C1 segment of cervical spinal cord (tissue), 14 donors: ENCODE data around the gene KRT25.
A peak's percentile ranks its signal among the peaks of the same experiment; 100 is the strongest.

Experiments
- DNase-seq, 14 donors: peaks; one replicate each; lab custom pipeline; 2025; lab: John Stamatoyannopoulos, UW

KRT25 gene, protein sequence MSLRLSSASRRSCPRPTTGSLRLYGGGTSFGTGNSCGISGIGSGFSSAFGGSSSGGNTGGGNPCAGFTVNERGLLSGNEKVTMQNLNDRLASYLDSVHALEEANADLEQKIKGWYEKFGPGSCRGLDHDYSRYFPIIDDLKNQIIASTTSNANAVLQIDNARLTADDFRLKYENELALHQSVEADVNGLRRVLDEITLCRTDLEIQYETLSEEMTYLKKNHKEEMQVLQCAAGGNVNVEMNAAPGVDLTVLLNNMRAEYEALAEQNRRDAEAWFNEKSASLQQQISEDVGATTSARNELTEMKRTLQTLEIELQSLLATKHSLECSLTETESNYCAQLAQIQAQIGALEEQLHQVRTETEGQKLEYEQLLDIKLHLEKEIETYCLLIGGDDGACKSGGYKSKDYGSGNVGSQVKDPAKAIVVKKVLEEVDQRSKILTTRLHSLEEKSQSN

DNA sequence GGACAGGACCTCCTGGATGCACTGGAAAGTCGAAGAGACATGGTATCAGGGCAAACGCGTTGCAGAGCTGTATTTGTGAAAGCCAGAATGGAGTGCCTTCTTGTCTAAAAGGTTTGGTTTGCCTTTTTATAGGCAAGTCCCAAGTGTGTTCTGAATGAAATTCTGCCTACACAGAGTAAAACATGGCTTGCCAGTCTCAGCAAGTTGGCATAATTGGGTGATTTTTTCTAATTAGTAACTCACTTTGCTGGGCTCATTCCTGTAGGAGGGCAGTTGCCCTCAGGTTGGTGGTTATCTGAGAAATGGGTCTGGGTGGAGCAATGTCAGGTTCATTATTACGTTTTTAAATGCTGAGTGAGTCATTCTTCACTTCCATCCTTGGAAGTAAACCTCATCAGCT, at the start of gene KRT25:
Gene KRT25 (minus strand): TSS at position 101 of the 400 bp plus-strand sequence. CDS start 60 bp downstream, at position 41.
- no peak for DNase-seq

DNA sequence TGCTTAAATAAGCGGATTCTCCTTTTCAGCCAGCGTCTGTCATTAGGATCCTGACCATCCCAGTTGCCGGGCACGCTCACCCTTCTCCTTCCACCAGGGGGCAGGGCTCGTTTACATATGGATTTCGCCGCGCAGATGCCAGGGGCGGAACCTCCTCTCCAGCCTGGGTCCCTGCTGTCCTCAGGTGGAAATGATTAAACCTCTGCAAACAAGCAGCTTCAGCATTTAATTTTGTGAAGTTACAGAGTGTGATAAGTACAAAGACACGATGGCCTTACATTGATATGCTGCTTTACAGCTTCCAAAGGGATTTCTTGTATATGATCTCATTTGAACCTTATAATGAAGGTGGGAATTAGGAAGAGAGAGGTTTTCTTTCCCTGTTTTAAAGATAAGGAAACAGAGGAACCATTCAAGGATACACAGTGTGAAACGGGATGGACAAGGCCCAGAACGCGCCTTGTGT, 48.5 kb upstream of the KRT25 start:
- peak in 9 of 14 donors; percentile 5 to 30 (median 13) for DNase-seq

DNA sequence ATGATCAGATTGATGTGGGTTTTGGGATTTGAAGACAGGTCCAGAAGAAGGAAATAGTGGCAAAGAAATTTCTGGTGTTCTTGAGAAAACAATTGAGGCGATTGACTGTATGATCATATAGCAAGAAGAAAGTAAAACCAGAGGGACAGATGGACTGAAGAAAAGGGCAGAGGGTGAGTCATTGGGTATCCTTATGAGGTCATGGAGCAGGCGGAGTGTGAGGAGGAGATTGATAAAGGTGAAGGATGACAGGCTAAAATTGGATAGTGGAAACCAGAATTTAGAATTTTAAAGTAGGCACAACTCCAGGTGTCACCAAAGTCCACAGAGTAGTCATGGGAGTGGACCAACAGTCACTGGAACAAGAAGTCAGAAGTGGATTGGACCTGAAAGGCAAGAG, 46.0 kb upstream of the KRT25 start:
- no peak for DNase-seq

DNA sequence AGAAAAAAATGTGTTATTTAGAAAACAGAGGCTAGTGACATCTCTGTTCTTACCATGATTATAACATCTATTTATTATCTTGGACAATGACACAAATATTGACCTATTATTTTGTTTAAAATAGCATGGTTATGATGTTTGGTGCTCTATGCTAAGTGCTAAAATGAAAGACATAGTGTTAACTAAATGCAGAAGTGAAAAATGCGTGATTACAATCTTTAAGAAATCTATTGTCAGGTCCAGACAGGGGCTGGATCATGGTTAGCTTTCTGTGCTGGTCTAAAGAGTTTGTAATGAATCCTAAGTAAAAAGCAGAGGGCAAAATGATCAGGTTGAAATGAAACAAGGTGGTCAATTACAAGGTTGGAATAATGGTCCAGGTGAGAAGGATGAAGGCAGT, 45.2 kb upstream of the KRT25 start:
- no peak for DNase-seq

DNA sequence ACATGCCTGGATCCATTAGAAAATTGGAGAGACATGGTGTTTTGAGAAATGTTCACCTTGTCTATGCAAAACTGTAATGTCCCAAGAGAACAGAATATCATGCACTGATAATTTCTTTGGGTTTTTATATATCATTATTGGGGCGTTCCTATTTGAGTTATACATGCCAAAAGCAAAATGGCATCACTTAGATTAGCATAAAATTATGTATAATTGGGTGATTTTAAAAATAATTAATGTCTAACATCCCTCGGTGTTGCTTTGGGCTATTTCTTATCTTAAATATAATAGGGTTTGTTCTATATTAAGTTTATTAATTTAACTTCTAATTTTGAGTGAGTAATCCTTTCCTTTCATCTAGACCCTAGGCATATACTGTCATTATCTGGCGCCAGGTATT, 44.7 kb upstream of the KRT25 start, which contains the start of gene KRT28:
Gene KRT28 (minus strand): TSS at position 101 of the 400 bp plus-strand sequence. CDS start 66 bp downstream, at position 35.
- no peak for DNase-seq

DNA sequence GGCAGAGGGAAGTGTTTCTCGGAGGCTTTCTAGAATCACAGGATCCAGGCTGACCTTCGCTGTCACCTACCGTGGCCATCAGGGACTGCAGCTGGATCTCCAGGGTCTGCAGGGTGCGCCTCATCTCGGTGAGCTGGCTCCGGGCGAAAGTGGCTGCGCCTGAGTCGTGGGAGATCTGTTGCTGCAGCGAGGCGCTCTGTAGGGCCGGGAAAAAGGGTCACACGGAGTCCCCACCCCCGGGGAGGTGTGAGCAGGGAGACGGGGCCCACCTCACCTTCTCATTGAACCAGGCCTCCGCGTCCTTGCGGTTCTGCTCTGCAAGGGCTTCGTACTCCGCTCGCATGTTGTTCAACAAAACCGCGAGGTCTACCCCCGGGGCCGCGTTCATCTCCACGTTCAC, 41.7 kb upstream of the KRT25 start:
- no peak for DNase-seq

DNA sequence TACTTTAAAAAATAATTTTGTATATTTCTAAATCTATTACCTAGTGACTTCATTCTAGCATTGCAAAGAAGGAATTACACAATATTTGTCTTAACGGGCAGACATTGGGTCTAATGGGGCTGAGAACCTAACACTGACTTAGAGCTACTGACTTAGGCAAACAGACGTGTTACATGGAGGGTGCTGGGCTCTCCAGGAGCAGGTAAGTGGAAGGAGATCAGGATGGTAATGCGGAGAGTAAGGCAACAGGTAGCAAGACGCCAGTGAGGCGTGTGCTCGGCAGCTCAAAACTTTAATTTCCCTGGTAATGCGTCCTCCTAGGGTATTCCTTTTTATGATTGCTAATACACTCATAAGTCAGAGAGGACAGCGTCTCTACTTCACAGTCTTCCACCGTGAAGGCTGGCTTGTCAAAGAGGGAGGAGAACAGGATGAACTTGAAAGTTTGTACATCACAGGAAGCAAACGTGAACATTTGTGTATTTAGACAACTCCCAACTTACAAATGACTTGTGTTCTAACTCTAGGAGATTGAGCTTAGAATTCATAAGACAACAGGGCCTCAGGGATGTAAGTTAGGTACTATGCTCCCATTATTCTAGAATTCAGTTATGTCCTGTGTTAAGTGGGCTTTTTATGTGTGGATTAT, 40.0 kb upstream of the KRT25 start:
- DNase-seq, result no peak

DNA sequence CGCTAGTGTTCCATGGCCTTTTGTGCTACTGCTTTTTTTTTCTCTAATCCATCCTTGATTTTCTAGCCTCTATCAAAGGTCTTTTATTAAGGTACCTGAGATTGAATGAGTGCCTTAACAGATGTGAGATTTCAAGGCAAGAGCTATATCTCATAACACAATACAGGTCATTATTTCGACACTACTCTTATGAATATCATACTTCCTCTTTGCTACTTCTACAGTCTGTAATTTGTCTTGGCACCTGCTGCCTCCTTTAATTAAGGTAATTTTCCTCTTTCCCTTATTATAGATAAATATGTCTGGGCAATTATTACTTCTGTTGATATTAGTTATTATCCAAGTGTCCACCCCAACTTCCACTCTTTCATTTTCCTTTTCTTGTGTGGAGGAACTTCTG, 39.3 kb upstream of the KRT25 start:
- DNase-seq, result no peak

DNA sequence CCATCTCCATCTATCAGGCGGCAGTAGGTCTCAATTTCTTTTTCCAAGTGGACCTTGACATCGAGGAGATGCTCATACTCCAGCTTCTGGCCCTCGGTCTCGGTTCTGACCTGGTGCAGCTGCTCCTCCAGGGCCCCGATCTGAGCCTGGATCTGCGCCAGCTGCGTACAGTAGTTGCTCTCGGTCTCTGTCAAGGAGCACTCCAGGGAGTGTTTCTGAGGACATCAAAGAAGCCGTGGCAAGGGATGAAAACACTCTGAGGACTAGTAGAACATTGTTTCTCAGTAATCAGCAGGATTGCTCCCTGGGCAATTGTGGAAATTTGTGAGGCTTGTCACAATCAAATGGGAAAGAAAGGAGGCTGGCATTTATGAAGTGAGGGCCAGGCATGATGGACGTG, 38.7 kb upstream of the KRT25 start:
- DNase-seq, result no peak

DNA sequence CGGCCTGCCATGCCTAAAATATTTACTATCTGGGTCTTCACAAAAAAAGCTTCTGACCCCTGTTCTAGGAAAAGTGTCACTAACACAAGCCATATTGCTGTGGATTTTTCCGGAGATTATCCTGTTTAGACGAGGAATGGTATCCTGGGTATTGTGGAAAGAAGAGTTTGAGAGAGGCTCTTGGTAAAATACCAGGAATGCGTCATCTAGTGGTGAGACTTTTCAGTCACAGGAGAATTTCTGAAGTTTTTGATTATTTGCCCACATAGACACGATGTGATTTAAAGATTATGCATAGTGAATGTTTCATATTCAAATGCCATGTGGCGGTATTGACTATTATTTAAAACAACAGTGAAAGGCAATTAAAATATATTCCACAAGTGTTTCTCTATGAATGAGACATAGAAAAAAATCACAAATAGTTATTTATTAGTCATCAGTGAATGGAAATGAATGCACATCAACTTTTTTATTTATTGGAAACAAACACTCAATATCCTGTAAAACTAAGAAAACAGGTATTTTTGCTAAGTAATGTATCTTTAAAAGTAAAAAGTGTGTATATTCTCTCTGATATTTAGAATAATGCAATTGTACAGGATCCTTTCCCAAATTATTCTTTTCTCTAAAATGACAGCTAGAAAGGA, 36.8 kb upstream of the KRT25 start:
- peak in 1 of 14 donors; percentile 11 for DNase-seq

DNA sequence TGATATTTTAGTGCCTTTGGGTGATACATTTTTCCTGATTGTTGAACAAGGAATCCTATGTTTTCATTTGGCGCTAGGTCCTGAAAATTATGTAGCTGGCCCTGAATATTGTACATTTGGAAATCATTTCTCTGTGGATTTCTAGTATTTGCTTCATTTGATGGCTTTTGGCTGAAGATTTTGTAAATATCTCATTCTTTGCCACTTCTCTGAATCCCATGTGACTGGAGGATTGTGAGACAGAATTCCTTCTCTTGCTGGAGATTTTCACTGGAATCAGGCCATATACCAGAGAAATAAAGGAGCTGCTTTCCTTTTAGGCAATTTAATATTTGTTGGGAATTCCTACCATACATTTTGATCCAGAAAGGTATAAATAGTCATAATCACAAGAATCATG, 36.0 kb upstream of the KRT25 start:
- DNase-seq, result no peak

DNA sequence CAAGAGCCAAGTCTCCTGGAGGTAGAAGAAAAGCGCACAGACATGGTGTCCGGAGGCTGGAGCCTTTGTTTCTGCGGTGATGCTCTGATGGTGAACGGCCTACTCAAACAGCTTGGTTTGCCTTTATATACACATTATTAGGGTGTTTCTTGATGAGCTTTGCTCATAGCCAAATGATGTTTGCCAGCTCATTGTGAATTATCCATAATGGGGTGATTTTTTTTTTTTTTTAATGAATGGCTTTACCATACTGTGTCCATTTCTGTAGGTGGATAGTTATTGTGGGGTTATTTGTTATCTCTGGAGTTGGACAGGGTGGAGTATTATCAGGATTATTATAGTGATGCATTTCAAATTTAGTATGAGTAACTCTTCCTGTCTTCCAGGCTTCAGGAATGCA, 27.3 kb upstream of the KRT25 start, which contains the start of gene KRT27:
Gene KRT27 (minus strand): TSS at position 101 of the 400 bp plus-strand sequence. CDS start 57 bp downstream, at position 44.
- DNase-seq, result no peak

DNA sequence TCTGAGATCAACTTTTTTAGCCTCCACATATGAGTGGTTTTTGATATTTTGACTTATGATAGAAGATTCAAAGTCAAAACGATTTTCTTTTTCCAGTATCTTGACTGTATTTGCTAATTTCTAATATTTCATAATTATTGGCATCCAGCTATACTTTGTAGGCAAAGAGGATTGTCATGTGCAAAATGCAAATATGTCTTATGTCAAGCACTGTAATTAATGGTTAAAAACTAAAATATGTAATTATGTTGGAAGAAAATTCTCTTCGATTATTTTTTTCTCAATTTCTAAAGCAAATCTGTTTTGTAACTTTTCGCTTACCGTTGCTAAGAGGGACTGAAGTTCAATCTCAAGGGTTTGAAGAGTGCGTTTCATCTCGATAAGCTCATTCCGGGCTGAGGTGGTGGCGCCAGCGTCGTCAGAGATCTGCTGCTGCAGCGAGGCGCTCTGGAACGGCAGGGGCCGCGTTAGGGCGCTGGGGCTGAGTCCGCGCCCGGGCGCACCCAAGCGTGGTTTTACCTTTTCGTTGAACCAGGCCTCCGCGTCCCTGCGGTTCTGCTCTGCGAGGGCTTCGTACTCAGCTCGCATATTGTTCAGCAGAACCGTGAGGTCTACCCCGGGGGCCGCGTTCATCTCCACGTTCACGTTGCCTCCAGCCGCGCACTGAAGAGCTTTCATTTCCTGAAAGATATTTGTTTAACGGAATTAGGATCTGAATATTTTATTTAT, 24.2 kb upstream of the KRT25 start:
- no peak for DNase-seq

DNA sequence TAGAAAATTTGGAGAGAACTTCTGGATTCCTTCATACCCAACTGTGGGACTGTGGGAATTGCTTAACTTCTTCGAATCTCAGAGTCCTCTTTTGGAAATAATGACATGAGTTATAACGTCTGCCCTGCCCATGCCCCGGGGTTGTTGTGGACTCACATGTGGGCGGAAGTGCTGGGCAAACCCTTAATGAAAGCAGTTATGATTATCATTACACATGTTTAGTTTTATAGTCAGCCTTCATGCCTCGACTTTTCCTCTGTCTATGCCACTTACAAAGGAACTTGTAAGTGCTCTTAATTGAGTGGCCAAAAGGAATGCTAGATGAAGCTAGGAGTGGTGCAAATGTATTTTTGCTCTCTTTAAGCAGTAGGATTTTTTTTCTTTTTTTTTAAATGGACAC, 23.3 kb upstream of the KRT25 start:
- no peak for DNase-seq

DNA sequence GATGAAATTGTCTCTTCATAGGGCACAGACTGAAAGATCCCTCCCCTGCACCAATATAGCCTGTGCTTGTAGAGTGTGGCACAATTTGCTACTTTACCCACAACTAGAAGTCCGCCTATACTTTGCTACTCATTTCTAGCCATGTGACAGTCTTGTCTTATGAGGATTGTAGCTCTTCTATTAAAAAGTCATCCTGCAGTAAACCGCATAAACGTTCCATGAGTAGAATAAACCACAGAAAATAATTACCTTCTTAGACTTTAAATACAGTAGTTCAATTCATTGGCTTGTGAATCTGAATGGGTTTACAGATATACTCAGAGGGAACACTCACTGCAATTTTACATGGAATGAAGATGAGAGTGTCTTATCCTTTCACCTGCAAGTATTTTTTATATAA, 22.8 kb upstream of the KRT25 start:
- DNase-seq, result no peak

DNA sequence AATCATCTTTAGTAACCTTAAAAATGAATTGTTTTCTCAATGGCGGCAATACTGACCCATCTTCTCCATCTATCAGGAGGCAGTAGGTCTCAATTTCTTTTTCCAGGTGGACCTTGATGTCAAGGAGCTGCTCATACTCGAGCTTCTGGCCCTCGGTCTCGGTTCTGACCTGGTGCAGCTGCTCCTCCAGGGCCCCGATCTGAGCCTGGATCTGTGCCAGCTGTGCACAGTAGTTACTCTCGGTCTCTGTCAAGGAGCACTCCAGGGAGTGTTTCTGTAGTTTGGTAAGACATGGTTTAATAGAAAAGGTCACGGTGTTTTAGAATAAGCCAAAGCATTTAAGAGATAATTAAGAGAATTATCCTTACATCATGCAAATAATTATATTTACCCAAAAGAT, 22.3 kb upstream of the KRT25 start:
- DNase-seq, result no peak

DNA sequence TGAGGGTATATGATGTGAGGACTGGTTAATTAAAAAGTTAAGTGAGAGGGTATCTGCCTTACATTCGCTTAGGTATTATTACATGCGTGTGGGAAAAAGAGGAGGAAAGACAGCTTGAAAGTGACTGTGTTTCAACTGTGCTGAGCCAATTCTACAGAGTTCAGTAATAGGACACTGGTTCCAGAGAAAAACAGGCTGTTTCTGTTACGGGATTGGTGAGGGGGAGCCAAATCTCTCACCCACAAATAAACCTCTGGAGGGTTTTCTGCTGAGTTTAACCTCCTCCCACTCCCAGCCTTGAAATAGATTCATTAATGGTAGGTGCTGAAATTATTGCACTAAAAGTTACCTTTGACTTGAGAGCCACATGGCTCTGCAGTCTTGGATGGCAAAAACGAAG, 20.8 kb upstream of the KRT25 start:
- no peak for DNase-seq

DNA sequence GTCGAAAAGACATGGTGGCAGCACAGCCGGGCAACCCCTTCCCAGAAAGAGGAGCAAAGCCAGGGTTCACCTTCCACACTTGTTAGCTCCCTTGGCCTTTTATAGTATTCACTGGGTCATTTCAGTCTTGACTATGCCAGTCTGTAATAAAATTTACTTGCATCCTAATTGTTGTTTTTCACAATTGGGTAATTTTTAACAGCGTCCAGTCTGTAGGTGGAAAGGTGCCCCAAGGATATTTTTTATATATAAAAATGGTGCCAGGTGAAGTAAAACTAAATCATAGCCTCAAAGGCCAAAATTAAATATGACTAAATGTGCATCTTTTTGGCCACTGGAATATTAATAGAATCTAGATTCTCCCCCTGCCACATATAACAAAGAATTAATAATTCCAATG, 17.0 kb upstream of the KRT25 start, which contains the start of gene KRT26:
Gene KRT26 (minus strand): TSS at position 101 of the 400 bp plus-strand sequence. CDS start 88 bp downstream, at position 13.
- DNase-seq, result no peak

DNA sequence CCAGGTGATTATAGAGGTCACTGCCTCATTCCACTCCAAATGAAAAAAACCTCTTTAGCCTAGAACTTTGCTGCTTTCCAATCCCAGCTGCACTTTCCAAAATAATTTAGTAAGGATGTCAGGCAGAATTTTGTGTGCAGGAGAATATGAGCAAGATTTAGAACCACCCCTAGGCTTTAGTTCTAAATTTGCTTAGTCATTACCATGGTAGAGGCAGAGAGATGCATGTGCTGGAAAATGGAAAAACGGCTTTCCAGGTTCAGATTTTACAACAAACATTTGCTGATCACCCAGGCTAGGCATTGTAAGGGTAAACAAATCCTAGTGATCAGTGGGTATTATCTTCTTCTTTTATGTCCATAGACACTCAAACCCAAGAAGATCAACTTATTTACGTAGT, 10.5 kb upstream of the KRT25 start:
- DNase-seq, result no peak

DNA sequence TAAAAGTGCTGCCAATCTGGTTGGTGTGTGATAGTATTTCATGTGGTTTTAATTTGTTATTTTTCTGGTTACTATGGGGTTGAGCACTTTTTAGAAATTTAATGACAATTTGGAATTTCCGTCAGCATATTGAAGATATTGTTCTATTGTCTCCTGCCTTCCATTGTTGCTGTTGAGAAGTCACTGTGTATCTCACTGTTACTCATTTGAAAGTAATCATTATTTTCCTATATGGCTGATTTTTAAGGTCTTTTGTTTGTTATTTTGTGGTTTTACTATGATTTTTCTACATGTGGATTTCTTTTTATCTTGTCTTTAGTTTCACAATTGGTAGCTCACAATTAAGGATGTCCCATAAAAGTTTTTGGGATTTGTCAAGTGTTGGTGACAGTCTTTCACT, 8.6 kb upstream of the KRT25 start:
- DNase-seq, result no peak
